GM12891 (cell line): ENCODE results near the gene SRCAP.

ENCODE experiments used
- DNase-seq: peaks from one replicate; pipeline ENCODE4 v3.0.0; 2011; ENCODE audit warnings: low spot score; ENCODE audit not compliant: insufficient read length
- FAIRE-seq: peaks from 2 replicates; lab custom pipeline; 2011; peaks lifted over from hg19 to GRCh38; lab: Jason Lieb, UNC
- PAX5 ChIP-seq: IDR thresholded peaks from 2 replicates; pipeline ENCODE4 v1.6.1; 2011; ENCODE audit warnings: low read length, moderate library complexity, mild to moderate bottlenecking; ENCODE audit not compliant: insufficient read depth, severe bottlenecking
- POLR2A ChIP-seq: IDR thresholded peaks from 2 replicates; pipeline ENCODE4 v1.6.1; 2011; ENCODE audit warnings: low read depth, low read length, control low read depth
- POLR2AphosphoS5 ChIP-seq: IDR thresholded peaks from 2 replicates; pipeline ENCODE4 v1.6.1; 2011; ENCODE audit warnings: low read depth, low read length, control low read depth
- POU2F2 ChIP-seq: IDR thresholded peaks from 2 replicates; pipeline ENCODE4 v1.6.1; 2011; ENCODE audit warnings: low read depth, mild to moderate bottlenecking, control low read depth, low read length, moderate library complexity
- SPI1 ChIP-seq: IDR thresholded peaks from 2 replicates; pipeline ENCODE4 v1.6.1; 2011; ENCODE audit warnings: low read depth, low read length, control low read depth
- TAF1 ChIP-seq: IDR thresholded peaks from 2 replicates; pipeline ENCODE4 v1.6.1; 2011; ENCODE audit warnings: low read depth, low read length, control low read depth

The SRCAP gene

DNA sequence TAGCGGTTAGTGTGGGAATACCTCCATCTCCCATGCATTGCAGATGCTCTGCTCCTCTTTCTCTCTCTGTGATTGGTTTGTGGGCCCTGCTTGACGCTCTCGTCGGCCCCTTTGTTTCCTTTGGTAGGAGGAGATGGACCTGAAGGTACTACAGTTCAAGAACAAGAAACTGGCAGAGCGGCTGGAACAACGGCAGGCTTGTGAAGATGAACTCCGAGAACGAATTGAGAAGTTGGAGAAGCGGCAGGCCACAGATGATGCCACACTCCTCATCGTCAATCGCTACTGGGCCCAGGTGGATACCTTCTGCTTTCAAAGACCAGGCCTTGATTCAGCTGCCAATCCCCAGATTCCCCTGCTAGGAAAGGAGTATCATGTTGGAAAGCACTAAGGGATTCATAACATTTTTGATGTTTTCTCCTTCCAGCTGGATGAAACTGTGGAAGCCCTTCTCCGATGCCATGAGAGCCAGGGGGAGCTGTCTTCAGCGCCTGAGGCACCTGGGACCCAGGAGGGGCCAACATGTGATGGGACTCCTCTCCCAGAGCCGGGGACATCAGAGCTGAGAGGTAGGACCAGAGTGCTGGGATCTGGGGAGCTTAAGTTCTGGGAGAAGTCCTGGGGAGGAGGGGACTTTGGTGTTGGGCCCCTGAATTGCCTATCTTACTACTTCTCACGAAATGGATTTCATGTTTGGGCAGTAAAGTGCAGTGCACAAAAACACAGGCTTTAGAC lies 64.2 kb downstream of the SRCAP start:
- peak; percentile 28 for FAIRE-seq
- no peak for TF ChIP-seq POU2F2
- TF ChIP-seq POLR2A, result no peak
- TF ChIP-seq PAX5, result no peak
- no peak for TF ChIP-seq POLR2AphosphoS5
- TF ChIP-seq TAF1, result no peak
- no peak for TF ChIP-seq SPI1
- DNase-seq, result no peak

DNA sequence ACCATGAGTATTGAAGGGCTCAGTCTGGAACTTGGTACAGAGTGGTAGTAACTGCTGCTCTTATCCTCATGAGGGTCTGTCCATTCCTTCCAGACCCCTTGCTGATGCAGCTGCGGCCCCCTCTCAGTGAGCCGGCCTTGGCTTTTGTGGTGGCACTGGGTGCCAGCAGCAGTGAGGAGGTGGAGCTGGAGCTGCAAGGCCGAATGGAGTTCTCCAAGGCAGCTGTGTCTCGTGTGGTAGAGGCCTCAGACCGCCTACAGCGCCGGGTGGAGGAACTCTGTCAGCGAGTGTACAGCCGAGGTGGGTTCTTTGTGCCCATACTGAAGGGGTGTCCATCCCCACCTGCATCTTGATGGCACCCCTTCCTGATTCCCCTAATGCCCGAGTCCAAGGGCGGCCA lies 65.1 kb downstream of the SRCAP start:
- FAIRE-seq (no peak), DNase-seq (no peak)
- no peak for TF ChIP-seq POLR2A
- no peak for TF ChIP-seq POLR2AphosphoS5
- no peak for TF ChIP-seq TAF1
- TF ChIP-seq SPI1, result no peak
- TF ChIP-seq POU2F2, result no peak
- TF ChIP-seq PAX5, result no peak

GRCh38 chr16:30764816-30765465 lies 66.0 kb downstream of the SRCAP start:
- FAIRE-seq, result no peak
- no peak for DNase-seq
- TF ChIP-seq PAX5 (no peak), TAF1 (no peak), POU2F2 (no peak), SPI1 (no peak), POLR2A (no peak), POLR2AphosphoS5 (no peak)

DNA sequence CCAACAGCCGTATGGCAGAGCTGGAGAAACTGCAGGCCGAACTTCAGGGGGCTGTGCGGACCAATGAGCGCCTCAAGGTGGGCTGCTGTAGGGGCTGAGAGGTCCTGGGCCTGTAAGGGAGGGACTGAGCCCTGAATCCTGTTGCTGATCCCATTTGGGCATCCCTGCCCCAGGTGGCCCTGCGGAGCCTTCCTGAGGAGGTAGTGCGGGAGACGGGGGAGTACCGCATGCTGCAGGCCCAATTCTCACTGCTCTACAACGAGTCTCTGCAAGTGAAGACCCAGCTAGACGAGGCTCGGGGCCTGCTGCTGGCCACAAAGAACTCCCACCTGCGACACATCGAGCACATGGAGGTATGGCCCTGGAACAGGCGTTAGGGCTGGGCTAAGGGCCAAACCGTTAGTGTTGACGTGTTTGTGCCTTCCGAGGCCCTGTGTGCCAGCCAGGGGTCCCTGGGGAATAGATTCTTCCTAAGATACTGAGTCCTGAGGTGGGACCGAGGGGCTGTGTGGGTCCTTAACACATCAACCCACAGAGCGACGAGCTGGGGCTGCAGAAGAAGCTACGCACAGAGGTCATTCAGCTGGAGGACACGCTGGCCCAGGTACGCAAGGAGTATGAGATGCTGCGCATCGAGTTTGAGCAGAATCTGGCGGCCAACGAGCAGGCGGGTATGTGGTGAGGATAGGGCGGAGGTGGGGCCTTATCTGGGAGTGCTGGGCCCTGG lies 67.4 kb downstream of the SRCAP start:
- FAIRE-seq (no peak), DNase-seq (no peak)
- TF ChIP-seq POU2F2 (no peak), PAX5 (no peak), POLR2AphosphoS5 (no peak), SPI1 (no peak), TAF1 (no peak), POLR2A (no peak)

DNA sequence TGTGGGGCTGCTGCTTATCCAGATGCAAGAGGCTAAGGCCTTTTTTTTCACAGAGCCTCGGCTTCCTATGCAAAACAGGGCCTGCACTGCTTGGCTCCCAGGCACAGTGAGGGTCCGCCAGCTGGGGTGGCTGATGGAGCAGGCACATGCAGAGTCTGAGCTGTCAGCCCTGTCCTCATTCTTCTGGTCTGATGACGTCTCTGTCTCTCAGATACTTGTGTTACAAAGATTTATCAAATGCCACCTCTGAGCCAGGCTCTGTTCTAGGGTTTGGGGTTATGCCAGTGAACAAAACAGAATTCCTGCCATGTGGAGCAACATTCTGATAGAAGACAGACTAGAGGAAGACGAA lies 67.9 kb downstream of the SRCAP start:
- FAIRE-seq, result no peak
- no peak for DNase-seq
- no peak for TF ChIP-seq POLR2A
- TF ChIP-seq TAF1, result no peak
- TF ChIP-seq POU2F2, result no peak
- TF ChIP-seq PAX5, result no peak
- TF ChIP-seq POLR2AphosphoS5, result no peak
- TF ChIP-seq SPI1, result no peak

DNA sequence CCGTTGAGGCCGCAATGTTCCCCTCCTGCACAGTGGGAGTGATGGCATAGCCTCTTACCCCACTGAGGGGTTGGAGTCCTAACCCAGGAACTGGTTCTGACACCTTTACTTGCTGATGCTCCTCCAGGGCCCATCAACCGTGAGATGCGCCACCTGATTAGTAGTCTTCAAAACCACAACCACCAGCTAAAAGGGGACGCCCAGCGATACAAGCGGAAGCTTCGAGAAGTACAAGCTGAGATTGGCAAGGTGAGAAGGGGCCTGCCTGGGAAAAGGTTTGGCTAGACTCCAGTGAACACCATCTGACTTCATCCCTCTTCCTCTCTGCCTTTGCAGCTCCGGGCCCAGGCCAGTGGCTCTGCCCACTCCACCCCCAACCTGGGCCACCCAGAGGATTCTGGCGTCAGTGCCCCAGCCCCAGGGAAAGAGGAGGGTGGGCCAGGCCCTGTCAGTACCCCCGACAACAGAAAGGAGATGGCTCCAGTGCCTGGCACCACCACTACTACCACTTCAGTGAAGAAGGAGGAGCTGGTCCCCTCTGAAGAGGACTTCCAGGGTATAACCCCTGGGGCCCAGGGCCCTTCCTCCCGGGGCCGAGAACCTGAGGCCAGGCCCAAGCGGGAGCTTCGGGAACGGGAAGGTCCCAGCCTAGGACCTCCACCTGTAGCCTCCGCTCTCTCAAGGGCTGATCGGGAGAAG lies 68.9 kb downstream of the SRCAP start:
- no peak for FAIRE-seq
- TF ChIP-seq POU2F2 (no peak), SPI1 (no peak), TAF1 (no peak), PAX5 (no peak), POLR2A (no peak), POLR2AphosphoS5 (no peak)

GRCh38 chr16:30768583-30769181 lies 69.7 kb downstream of the SRCAP start:
- no peak for DNase-seq
- TF ChIP-seq POLR2AphosphoS5 (no peak), POLR2A (no peak), TAF1 (no peak), POU2F2 (no peak), PAX5 (no peak), SPI1 (no peak)
- no peak for FAIRE-seq

More for the DNA sequence above, 68.9 kb downstream of the SRCAP start:
- no peak for DNase-seq

DNA sequence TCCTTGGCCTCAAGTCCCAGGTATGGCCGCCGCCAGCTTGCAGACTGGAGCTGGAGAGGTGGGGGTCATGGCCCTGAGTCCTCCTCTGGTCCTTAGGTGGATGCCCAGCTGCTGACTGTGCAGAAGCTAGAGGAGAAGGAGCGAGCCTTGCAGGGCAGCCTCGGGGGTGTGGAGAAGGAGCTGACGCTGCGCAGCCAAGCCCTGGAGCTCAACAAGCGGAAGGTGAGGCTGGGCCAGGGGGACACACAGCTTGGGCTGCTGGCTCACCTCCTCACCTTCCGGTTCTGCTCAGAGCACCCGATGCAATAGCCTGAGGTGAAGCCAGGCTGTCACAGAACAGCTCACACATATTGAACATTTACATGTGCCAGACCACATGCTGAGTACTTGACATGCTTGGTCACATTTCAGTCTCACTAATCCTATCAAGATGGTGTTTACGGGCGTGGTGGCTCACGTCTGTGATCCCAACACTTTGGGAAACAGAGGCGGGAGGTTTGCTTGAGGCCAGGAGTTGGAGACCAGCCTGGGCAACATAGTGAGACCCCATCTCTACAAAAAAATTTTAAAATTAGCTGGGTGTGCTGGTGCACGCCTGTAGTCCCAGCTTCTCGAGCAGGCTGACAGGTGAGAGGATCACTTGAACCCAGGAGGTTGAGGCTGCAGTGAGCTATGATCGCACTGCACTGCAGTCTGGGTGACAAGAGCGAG lies 70.6 kb downstream of the SRCAP start:
- TF ChIP-seq SPI1 (no peak), TAF1 (no peak), PAX5 (no peak), POLR2A (no peak), POU2F2 (no peak), POLR2AphosphoS5 (no peak)
- no peak for DNase-seq
- no peak for FAIRE-seq
